NCI-H510A (cell line): ENCODE data around the gene PMP22.

Experiments
- DNase-seq: peaks from one replicate; lab custom pipeline; 2025; lab: John Stamatoyannopoulos, UW

PMP22 gene

DNA sequence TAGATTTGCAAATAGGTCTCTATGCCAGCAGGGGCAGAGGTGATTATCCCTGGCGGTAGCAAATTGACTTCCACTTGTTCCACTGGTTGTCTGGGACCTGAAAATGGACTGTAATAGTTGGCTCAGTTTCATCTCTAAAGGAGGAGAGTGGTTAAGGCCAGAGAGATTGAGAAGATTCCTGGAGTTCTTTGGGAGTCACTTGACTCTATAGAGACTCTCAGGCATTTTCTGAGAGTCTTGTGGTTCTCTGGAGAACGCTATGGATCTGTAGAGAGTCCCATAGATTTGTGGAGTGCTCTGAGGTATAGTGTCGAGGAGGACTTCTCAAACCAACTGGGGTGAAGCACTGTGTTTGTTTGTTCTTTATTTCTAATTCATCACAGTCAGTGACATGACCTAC, 8.9 kb upstream of the PMP22 start:
- DNase-seq = no peak

DNA sequence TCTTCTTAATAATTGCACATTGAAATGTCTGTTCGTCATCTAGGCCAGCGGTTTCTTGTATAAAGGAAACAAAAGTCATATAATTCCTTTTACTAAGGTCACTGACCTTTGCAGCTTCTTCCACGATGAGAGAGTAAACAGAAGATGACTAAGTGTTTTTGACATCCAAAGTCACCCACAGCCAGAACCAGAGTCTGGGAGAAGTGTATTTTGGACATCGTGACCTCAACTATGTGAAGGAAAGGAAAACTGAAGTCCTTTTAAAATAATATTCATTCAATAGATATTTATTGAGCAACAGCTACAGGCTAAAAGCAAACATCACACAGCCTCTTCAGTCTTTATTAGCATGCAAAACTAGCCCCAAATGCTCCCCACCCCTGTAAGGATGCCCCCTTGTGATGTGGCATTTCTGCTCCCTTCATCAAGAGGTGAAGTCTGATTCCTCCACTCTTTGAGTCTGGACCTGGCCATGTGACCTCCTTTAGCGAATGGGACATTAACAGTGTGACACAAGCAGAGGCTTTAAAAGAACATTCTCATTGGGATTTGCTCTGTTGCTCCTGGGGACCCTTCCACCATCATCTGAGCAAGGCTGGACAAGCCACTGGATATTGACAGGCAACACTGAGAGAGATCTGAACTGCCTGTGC, 8.1 kb upstream of the PMP22 start:
- no peak for DNase-seq

DNA sequence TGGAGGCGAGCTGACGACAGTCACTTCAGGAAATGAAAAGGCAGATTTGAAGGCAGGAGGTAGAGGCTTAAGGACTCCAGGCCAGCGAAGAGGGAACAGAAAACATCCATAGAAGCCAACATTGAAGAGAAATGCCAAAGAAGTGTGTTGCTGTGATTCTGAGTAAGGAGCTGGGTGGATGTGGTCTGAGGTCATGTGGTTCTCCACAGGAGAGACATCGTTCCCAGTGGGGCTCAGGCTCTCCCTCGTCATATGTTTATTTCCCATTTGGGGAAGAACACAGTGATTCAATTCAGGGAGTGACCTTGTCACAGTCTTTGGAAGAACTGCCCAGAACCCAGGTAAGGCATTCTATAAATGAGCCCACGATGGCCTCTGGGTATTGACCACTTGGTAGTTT, 6.6 kb upstream of the PMP22 start:
- no peak for DNase-seq

DNA sequence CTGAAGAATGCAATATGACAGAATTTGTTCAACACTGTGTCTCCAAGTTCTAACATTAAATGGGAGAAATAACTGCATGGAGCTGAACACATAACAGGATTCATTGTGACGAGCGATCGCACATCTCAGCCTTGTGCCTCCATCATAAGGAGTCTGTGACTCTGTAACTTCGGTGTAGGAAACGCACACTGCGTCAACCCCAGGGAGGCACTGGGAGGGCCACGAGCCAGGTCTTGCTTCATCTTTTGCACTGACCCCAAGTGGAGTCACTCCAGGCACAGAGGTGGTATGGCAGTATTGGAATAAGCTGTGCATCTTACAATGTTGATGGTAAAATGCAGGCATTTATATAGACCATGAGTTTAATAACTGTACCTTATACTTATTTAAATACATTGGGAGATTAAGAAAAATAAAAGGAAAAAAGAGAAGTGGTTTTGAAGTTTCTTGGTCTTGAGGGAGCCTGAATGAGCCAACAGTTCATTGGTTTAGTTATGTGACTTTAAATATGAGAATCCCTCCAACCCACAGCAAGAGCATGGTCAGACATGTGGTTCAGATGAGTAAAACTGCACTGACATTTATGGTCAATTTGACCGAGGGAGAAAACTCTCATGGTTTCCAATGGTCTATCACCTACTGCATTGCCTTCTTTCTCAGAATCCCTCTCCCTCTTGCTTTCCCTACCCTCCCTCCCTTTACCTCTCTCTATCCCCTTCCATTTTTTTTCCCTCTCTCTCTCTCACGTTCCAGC, 5.7 kb upstream of the PMP22 start:
- DNase-seq = no peak

DNA sequence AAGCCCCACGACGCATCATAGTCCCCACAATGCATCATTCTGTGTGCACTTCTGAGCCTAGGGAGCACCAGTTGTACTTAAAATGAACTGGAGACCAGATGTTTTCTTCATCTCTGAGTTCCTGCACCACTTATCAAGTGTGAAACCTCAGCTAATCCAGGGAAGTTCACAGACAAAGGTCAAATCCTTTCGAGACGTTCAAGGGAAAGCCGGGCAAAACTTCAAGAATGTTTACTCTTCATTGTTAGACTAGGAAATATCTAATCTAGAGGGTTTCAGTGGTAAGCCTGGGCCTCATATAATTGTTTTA, 4.6 kb upstream of the PMP22 start:
- DNase-seq = no peak

DNA sequence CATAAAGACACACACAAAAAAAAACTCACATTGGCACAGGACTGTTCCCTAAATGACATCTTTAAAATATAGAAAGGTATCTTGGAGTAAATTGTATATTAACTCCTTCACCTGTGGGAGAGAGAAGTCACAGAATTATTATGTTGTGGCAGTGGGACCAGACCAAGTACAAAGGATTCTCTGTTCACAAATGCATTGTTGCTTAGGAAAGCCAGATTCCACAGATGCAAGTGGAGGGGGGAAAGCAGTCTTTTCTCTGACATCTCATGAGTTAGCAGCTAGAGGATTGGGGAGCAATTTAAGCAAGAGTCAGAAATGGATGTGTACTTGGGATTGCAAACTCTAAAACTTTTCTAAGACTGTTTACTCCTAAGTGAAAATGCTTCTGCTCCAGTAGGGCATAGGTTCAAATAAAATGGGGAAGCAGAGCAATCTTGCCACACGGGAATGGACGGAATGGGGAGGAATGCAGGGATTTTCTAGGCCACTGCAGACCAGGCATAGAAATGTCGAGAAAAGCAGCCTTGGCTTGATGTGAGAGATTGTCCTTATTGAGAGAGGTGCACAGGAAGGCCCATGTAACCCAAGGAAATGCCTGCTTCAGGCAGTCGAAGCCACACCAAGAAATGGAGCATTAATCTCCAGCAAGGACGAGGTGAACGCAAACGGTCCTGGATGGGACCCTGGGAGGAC, 4.1 kb upstream of the PMP22 start:
- no peak for DNase-seq

DNA sequence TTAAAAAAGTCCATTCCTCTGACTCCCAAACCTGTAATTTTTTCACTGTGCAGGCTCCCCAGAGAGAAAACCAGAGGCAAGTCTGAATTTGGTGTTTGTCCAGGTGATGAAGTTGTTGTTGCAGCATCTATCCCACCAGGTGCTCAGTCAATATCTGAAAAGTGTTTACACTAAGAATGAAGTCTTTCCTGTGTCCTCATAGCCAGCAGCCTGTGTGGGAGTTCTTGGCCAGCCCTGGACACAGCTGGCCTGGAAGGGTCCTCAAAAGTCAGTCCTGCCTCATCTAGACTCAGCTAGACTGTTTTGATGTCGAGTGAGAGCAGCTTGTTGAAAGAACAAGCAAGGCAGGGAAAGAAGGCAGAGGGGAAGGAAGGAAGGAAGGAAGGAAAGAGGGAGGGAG, 3.3 kb upstream of the PMP22 start:
- DNase-seq = no peak

DNA sequence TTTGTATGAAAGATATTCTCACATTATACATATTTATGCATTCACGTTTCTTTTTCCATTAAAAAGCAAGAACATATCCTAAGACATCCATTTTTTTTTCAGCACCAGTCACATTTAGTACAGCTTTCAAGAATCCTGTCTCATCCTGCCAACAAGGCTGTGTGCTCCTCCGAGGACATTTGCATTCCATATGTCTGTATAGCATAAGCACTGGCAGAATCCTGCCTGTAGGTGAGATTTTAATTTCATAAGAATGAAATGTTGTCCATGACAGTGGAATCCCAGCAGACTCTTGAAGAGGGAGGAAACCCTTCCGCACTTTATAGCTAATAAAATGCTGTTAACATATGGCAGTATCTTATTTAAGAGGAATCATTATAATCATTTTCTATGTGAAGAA, 2.9 kb upstream of the PMP22 start:
- no peak for DNase-seq

DNA sequence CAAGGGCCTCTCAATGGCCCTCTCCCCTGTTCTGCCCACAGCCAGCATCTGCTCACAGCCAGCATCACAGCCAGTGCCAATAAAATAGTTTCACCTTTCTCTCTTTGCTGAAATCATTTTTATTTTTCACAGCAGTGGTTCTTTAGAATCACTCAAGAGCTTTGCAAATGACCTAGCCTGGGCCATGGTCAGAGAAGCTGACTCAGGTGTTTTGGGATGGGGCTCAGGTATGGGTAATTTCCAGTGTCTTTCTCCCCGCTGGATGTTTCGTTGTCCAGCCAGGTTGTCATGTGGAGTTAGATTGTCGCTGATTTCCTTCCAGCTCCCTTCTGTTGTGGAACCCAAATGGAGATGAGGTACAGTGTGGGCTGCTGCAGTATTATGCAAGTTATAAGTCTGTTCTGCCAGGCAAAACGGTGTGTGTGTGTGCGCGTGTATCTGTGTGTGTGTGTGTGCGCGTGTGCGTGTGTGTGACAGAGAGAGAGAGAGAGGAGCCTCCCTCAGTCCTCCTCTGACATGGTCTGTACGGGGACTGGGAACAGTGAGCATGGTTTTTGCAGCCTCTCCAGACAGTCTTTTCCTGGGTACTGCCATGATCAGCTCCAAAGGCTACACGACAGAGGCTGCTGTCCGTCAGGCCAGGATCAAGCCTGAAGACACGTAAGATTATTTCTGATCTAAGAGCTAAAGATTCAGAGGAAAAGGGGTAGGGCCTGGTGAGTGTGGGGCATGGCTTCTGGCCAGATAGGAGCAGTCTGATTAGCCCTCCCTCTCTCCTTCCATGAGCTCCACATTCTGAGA, 1.4 kb upstream of the PMP22 start:
- DNase-seq = no peak

DNA sequence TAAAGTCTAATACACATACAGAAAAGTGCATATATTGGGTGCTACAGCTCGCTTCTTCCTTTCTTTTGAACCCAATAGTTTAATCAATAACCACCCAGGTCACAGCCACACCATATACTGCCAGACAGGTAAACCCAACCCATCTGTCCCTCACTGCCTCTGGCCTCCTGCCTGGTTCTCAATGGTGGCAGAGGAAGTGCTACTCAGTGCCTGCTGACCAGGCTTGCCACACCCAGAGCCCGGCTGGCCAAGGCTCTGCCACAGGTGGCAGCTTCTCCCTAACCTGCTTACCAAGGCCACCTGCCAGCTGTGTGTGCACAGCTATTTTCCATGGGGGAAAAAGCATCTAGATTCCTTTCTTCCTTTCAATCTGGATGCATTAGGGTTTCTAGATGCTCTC, 584 bp downstream of the PMP22 start:
- no peak for DNase-seq

DNA sequence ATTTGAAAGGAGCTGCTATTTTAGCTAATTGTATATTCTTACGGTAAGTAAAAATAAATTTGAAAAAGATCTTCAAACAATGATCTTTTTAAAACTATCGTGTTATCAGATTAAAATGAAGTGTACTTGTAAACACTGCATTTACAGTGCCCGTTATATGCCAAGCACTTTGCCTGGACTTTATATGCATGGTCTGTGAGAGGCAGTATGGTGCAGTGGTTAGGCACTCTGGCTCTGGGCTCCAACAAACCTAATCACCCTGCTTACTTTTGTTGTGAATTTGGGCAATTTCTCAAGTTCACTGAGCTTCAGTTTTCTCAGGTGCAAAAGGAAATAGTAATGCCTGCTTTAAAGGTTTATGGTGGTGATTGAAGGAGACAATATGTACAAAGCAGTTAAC, 1.4 kb downstream of the PMP22 start:
- DNase-seq = no peak

DNA sequence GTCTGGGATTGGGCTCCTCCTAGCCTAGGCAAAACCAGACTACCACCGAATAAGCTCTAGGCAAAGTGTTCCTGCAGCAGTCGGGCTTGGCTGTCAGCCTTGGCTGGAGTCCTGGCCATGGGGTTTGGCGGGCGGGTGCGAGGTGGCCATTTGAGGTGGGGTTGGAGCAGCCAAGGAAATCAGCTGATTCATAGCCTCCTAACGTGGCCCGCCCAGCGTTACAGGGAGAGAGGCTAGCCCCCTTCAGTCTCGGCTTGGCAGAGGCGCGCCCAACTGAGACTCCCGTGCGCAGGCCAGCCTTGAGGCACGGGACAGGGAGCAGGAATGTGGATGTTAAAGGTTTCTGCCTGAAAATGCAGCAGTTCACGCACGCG, 1.9 kb downstream of the PMP22 start:
- DNase-seq = no peak

DNA sequence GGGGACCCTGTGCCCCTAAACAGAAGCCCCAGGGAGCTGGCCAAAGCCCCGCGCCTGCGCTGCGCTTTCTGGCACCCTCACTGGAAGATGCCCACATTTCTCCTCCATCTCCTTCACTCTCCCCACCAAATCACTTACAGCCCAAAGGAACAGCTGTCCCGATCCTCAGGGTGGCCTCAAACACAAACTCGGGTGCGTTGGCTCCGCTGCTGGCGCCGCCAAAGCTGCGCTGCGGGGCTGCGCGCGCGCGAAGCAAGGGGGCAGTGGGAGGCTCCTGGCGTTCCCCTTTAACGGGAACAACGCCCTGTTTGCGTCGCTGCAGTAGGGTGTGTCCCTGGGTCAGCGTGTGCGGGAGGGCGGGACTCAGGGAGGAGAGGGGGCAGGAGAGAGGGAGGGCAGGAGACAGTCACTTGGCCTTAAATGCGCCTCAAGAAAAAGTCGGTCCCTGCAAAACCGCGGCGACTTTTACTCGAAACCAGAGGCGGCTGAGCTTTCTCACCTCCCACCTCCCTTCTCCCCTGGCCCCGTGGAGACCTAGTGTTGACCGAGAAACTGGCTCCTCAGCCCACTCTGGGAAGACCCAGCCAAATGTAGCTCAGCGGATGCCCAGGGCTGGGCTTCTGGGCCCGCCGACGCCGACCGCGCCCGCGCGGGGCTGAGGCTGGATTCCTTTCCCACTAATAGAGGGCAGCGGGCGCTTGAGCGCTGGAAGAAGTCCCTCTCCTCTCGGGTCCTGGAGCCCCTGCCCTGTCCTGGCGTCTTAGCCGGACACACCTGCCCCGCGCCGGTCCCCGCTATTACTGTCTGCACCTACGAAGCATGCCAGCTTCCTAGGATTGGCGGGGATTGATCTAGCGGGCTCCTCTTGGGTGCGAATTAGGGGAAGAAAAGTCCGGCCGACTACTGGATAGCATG, 2.6 kb downstream of the PMP22 start:
- no peak for DNase-seq

DNA sequence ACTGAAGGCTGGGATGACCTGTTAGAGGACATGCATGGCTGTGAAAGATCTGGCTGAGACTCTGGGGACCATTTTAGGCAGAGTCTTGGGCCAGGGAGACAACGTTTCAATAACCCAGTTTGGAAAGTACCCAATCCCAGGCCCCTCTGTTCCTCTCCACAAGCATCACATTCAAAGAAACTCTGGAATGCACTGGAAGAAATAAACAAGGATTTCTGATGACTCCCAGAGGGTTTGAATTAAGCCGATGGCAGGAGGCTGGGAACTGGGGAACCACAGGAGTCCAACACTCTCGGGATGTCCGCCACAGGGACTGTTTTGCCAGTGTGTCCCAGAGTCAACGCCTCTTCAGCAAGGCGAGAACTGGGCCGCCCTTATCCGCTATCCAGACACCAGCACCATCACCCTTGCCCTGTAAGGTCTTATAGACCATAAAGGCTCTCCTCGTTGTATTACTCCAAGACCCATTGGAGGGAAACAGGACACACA, 3.3 kb downstream of the PMP22 start:
- no peak for DNase-seq

DNA sequence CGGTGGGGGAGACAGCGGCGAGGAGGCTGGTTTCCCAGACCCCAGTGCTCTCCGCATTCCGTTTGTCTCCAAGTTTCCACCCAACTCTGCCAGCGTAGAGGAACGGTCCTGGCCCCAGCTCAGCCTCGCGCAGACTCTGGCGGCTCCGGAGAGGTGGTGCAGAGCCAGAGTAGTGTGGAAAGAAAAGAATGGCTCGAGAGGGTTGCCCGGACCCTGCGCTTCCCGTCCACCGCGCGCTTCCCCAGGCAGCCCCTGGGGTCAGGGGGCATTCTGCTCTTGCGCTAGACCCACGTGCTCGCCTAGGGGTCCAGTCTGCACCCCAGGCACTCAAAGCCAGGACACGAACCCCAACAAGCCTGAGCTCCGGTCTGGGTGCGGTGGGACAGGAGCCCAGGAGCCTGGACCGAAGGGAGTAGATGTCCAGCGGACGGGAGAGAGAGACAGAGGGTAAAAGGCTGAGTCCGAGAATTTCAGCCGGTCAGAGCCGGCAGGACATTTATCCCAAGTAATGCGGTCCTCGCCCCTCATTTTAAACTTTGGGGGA, 3.8 kb downstream of the PMP22 start:
- no peak for DNase-seq

DNA sequence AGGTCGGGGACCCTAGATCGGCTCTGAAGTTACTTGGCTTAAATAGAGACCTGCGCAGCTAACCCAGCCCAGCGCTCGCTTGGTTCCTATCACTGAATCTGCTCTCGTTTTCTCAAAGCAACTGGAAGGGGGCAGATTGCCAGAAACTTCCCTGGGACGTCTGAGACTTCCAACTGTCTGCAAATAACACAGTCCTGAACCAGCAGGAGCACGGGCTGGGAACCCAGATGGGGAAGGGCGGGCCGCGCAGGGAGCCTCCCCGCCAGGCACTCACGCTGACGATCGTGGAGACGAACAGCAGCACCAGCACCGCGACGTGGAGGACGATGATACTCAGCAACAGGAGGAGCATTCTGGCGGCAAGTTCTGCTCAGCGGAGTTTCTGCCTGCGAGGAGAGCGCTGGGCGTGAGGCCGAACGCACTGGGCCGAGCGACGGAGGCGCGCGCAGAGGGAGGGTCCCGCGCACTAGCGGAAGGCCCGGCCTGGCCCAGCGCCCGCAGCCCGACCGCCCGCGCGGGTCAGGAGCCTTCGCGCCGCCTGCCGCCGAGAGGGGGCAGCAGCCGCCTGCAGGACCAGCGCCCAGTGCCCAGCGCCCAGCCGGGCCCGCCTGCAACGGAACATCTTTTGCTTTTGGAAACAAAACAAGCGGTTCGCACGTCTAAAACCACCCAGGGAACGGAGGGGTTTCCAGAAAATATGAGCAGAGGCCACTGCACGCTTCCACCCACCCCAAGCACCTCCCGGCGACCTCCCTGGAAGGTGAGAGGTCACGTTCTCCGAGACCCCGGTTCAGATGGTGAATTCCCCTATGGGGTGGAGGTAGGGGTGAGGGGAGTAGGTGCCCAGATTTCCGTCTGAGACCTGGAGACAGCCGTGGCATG, 4.5 kb downstream of the PMP22 start:
- DNase-seq = peak; percentile 27

DNA sequence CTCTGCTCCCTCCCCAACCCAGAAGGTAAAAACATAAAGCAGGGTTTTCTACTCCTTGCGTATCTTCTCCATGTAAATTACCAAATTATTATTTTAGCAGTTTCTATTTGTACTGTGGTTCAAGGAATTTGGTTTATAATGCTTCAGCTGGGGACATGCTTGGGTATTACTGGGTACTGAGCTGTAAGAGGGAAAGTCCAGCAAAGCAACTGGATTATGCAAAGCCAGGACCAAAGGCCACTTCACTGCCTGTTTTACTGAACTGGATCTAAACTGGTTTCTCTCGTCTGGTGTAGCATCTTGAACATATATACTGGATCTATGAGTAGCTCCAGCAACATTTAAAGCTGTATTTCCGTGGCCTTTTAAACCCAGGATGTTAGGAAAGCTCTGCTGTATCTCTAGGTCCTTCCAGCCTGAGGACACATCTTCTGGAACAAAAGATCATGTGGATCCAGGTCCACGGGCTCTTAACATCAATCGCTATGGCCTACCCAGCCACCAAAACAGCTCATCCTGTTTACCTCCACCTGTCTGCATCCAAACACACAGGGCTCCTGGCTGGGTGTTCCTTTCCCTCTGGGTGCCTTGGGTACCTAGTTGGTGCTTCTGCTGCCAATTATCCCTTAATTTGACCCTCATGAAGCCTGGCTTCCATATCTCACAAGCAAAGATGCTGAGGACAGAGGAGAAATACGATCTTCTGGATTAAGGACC, 7.2 kb downstream of the PMP22 start:
- no peak for DNase-seq

DNA sequence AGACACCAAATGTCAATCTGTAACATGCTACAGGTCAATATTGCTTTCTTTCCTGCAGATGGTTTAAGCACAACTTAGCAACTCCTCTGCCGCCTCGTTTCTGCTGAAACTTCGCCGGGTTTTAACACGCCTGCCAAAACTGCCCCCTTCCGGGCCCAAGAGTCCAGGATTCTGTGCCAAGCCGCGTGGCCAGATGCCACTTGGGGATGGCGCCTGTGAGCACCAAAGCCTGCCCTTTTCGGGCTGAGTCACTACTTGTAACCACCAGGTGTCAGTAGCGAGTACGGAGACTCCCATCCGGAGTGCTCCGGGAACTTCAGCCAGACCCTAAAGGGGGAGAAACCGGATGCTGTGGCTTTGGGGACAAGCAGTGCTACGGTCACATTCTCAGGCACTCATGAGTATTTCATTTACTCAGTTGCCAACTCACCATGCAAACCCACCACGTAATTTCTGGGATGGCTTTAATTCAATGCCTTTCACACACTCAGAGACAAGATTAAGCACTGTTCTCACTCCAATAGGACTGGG, 7.8 kb downstream of the PMP22 start:
- DNase-seq = peak; percentile 33

DNA sequence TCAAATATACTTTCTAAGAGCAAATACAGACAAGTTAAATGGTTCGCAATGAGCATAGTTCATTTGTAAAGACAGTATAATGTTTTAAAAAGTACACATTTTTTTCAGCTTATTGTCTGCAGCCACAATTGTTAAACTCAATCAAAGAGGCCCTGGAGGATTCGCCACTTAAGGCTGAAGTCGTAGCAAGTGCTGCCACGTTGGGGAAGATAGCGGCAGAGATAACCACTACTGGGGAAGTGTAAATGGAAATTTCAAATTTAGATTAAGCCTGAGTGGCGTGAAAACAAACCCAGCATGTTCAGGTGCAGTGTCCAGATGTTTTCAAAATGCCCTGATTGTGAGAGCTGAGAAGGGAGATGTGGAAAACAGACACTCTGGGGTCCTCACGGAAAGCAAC, 8.4 kb downstream of the PMP22 start:
- no peak for DNase-seq
